HuH-7.5 (cell line): ENCODE data around the gene GP1BA.
"Not testable (repeated sequence)": the region's sequence is repeated elsewhere in the genome, so short reads cannot be mapped to it uniquely, and the experiment has no call there.

Experiments
- DNase-seq: peaks from one replicate; pipeline ENCODE4 v3.0.0; 2011; ENCODE audit warnings: low spot score

The GP1BA gene

GRCh38 chr17:4901648-4902344 is 30.3 kb upstream of the GP1BA start:
- DNase-seq = no peak

- DNase-seq = no peak
Observed at GRCh38 chr17:4902540-4902939, 29.5 kb upstream of the GP1BA start.

GRCh38 chr17:4903051-4903818 is 28.8 kb upstream of the GP1BA start, which contains the start of gene CHRNE:
TSS of gene CHRNE (minus strand) at chr17:4903098. CDS start at chr17:4903063, 35 bp downstream.
- DNase-seq = peak; percentile 63

GRCh38 chr17:4906642-4907041 is 25.4 kb upstream of the GP1BA start:
- DNase-seq = not testable (repeated sequence)

GRCh38 chr17:4908301-4908700 is 23.8 kb upstream of the GP1BA start:
- DNase-seq = no peak

- DNase-seq = peak; percentile 76
Observed at GRCh38 chr17:4908711-4909496, 23.2 kb upstream of the GP1BA start.

GRCh38 chr17:4913994-4914393 is 18.1 kb upstream of the GP1BA start:
- DNase-seq = no peak

- not testable (repeated sequence) for DNase-seq
Observed at GRCh38 chr17:4914551-4914950, 17.5 kb upstream of the GP1BA start.

- DNase-seq = no peak
Observed at GRCh38 chr17:4919511-4920047, 12.5 kb upstream of the GP1BA start.

- no peak for DNase-seq
Observed at GRCh38 chr17:4920351-4921048, 11.6 kb upstream of the GP1BA start.

- DNase-seq = no peak
Observed at GRCh38 chr17:4921320-4921719, 10.8 kb upstream of the GP1BA start.

- DNase-seq = not testable (repeated sequence)
Observed at GRCh38 chr17:4926577-4927335, 5.3 kb upstream of the GP1BA start.

- no peak for DNase-seq
Observed at GRCh38 chr17:4928881-4929280, 3.2 kb upstream of the GP1BA start.

- no peak for DNase-seq
Observed at GRCh38 chr17:4932756-4933155, 679 bp downstream of the GP1BA start.

- DNase-seq = no peak
Observed at GRCh38 chr17:4933646-4934045, 1.6 kb downstream of the GP1BA start.

GRCh38 chr17:4934173-4934979 is 2.3 kb downstream of the GP1BA start:
- no peak for DNase-seq

GRCh38 chr17:4935650-4936049 is 3.6 kb downstream of the GP1BA start:
- no peak for DNase-seq

GRCh38 chr17:4936436-4936835 is 4.4 kb downstream of the GP1BA start:
- DNase-seq = no peak

- no peak for DNase-seq
Observed at GRCh38 chr17:4937553-4937952, 5.5 kb downstream of the GP1BA start.

GRCh38 chr17:4938069-4938491 is 6.0 kb downstream of the GP1BA start:
- DNase-seq = no peak
